Nephron progenitor cell (in vitro differentiated cells): Measurements from ENCODE around the gene BCL11A.

Source experiments
- DNase-seq: peaks from one replicate; pipeline ENCODE4 v3.0.0; 2021
- H3K27ac Mint-ChIP-seq: 2 replicates; pipeline ENCODE4 v1.8.0; 2021; ENCODE audit warnings: mild to moderate bottlenecking, moderate library complexity, mixed read lengths
- H3K27me3 Mint-ChIP-seq: 2 replicates; pipeline ENCODE4 v1.8.0; 2021; ENCODE audit warnings: mild to moderate bottlenecking, low read depth, mixed read lengths; ENCODE audit not compliant: poor library complexity
- H3K36me3 Mint-ChIP-seq: 2 replicates; pipeline ENCODE4 v1.8.0; 2021; ENCODE audit warnings: low read depth, mixed read lengths
- H3K4me1 Mint-ChIP-seq: 2 replicates; pipeline ENCODE4 v1.8.0; 2021; ENCODE audit warnings: mixed read lengths
- H3K4me3 Mint-ChIP-seq: 2 replicates; pipeline ENCODE4 v1.8.0; 2021; ENCODE audit warnings: mild to moderate bottlenecking, moderate library complexity, mixed read lengths
- H3K9me3 Mint-ChIP-seq: 2 replicates; pipeline ENCODE4 v1.8.0; 2021; ENCODE audit warnings: mild to moderate bottlenecking, moderate library complexity, mixed read lengths
- TF ChIP-seq, protein P1 (sequence below): fragments of 200-600 bp; sonication (generic); IDR thresholded peaks from 2 replicates; pipeline ENCODE4 v1.5.0; 2021; ENCODE audit warnings: antibody characterized with exemption

The BCL11A gene

DNA sequence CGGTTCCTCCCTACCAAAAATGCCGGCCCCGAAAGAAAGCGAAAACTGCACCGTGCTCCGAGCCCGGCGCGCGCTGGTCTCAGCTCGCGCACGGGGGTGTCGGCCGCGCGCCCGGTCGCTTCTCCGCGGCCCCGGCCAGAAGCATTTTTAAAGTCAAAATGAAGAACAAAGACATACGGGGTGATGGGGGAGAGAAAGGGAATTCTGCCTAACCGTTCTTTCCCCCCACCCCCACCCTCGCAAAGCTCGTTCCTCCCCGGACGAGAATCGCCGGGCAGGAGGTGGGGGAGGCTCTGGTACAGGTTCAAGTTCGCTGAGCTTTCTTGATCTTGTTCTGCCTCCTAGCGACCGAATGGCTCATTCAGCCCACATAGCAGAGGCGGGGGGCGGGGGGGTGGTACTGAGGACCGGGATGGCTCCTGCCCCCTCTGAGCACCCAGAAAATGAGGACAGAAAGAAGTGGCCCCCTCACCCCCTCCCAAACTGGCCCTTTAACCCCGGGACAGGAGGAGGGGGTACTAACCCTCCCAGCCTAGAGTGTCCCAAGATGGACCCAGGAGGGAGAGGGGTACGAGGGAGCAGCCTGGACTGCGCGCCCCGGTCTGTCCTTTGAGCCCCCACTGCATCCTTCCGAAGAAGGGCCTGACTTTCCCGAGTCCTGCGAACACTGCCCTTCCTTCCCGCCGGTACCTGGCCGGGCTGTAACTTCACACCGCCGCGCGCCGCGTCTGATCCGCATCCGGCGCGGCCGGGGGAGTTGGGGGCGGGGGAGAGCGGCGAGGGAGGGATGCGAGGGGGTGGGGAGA is 3.1 kb downstream of the BCL11A start:
- peaks cover 26% of the 10 kb centered on the region for H3K4me1 Mint-ChIP-seq
- H3K4me3 Mint-ChIP-seq = peak overlapping the region; percentile 92
- H3K27me3 Mint-ChIP-seq = peaks cover 47% of the 10 kb centered on the region
- DNase-seq = peak; percentile 74
- no peaks in the 10 kb centered on the region for H3K36me3 Mint-ChIP-seq
- TF ChIP-seq, protein P1, sequence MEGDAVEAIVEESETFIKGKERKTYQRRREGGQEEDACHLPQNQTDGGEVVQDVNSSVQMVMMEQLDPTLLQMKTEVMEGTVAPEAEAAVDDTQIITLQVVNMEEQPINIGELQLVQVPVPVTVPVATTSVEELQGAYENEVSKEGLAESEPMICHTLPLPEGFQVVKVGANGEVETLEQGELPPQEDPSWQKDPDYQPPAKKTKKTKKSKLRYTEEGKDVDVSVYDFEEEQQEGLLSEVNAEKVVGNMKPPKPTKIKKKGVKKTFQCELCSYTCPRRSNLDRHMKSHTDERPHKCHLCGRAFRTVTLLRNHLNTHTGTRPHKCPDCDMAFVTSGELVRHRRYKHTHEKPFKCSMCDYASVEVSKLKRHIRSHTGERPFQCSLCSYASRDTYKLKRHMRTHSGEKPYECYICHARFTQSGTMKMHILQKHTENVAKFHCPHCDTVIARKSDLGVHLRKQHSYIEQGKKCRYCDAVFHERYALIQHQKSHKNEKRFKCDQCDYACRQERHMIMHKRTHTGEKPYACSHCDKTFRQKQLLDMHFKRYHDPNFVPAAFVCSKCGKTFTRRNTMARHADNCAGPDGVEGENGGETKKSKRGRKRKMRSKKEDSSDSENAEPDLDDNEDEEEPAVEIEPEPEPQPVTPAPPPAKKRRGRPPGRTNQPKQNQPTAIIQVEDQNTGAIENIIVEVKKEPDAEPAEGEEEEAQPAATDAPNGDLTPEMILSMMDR = peak; percentile 62
- no peak overlapping the region for H3K27ac Mint-ChIP-seq
- H3K9me3 Mint-ChIP-seq = no peaks in the 10 kb centered on the region

DNA sequence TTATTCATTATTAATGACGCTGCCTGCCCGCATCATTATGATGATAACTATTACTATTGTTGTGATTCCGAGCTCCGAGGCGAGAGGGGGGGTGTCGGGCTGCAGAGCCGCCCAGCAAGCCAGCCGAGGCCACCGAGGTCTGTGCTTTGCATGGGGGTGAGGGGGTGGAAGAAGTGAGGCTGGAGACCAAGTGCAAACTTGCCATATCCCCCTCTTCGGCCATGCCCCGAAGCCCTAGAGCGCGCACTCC is 3.6 kb downstream of the BCL11A start:
- Mint-ChIP-seq H3K27me3 (peaks cover 47% of the 10 kb centered on the region), H3K9me3 (no peaks in the 10 kb centered on the region), H3K4me1 (peaks cover 26% of the 10 kb centered on the region), H3K27ac (peak overlapping the region; percentile 25), H3K4me3 (peak overlapping the region; percentile 92), H3K36me3 (no peaks in the 10 kb centered on the region)
- DNase-seq = no peak
- TF ChIP-seq, protein P1 = no peak

DNA sequence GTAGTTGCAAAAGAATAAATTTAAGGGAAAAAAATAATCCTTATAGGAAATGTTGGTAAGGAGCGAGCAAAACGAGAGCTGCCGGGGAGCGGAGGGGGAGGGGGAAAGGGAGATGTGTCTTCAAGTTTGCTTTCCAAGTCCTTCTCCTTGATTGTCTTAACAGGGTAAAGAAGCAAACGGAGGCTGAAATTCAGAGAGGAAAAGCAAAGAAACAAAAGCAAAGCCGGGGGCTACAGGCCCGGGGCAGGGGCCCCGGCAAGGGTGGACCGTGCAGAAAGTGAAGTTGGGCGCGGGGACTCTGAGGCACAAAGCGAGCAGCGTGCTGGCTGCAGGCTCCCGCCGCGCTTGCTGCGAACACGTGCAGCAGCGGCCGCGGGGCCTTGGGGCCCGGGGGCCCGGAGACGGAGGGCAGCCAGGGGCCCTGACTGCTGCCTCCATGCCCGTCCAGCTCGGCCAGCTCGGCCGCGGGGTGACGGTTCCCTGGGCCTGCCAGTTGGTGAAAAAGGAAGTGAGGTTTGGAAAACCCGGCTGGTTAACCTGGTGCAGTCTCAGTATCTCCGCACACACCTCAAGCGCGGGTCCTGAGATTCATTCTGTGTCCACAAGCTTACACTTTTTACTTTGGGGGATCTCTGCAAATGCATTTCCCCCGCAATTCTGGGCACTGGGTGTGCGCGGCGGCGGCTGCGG is 4.1 kb downstream of the BCL11A start:
- TF ChIP-seq, protein P1 = no peak
- Mint-ChIP-seq H3K4me1 (peaks cover 30% of the 10 kb centered on the region), H3K36me3 (no peaks in the 10 kb centered on the region), H3K4me3 (peak overlapping the region; percentile 92), H3K9me3 (no peaks in the 10 kb centered on the region), H3K27me3 (peaks cover 46% of the 10 kb centered on the region), H3K27ac (peak overlapping the region; percentile 25)
- DNase-seq = peak; percentile 58

DNA sequence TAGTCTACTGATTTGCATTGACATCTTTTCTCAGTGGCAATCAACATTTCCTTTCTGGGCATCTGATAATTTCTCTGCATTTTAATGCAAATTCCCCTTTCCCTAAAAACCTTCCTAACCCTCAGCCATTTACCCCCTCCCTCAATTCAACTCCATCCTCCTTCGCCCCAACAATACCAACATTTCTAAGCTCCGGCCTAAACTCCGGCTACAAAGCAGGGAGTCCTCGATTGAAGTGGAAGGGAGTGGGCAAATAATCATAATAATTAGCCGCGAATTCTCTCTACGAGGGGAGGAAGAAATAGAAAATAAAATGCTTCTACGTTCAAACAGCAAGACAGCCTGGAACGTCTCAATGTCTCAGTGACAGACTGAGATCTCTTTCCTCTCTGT is 4.6 kb downstream of the BCL11A start:
- no peak for DNase-seq
- peaks cover 34% of the 10 kb centered on the region for H3K4me1 Mint-ChIP-seq
- peak overlapping the region; percentile 92 for H3K4me3 Mint-ChIP-seq
- peaks cover 46% of the 10 kb centered on the region for H3K27me3 Mint-ChIP-seq
- H3K9me3 Mint-ChIP-seq = no peaks in the 10 kb centered on the region
- H3K36me3 Mint-ChIP-seq = no peaks in the 10 kb centered on the region
- TF ChIP-seq, protein P1 = no peak
- no peak overlapping the region for H3K27ac Mint-ChIP-seq

DNA sequence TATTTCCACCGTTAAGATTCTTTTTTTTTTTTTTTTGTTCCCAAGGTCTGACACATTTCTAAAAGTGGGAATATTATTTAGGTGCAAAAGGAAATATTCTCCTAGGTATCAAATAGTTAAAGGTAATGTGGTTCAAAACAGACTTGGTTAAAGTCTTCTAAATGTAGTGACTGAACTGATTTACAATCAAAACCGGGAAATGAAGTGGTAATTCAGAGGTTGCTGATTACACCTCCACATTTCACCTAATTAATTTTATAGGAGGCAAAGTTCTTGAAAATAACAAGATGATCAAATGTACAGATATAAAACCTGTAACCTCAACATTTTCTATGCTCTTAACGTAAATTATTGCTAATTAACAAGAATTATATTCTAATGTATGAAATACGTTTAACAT is 5.1 kb downstream of the BCL11A start:
- H3K4me3 Mint-ChIP-seq = peak overlapping the region; percentile 92
- no peak for DNase-seq
- H3K27ac Mint-ChIP-seq = no peak overlapping the region
- H3K4me1 Mint-ChIP-seq = peaks cover 36% of the 10 kb centered on the region
- peaks cover 44% of the 10 kb centered on the region for H3K27me3 Mint-ChIP-seq
- peaks cover 1% of the 10 kb centered on the region for H3K36me3 Mint-ChIP-seq
- H3K9me3 Mint-ChIP-seq = no peaks in the 10 kb centered on the region
- TF ChIP-seq, protein P1 = no peak

DNA sequence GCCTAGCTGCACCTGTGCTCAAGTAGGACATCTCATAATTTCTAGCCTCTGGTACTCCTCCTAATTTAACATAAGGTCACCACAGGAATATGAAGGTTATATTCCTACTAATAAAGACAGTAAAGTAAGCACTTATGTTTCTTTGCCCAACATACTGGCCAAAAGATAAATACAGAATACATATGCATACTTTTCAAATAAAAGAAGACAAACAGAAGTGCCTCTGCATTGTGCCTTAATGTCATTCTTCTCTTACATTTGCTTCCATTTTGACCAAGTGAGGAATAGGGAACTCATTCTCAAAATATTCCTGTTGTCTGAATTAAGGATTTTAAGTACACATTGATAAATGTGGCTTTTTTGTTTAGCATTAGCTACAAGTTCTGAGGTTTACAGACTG is 5.6 kb downstream of the BCL11A start:
- H3K27ac Mint-ChIP-seq = no peak overlapping the region
- TF ChIP-seq, protein P1 = no peak
- DNase-seq = no peak
- H3K36me3 Mint-ChIP-seq = peaks cover 4% of the 10 kb centered on the region
- peaks cover 40% of the 10 kb centered on the region for H3K27me3 Mint-ChIP-seq
- no peak overlapping the region for H3K4me3 Mint-ChIP-seq
- no peaks in the 10 kb centered on the region for H3K9me3 Mint-ChIP-seq
- H3K4me1 Mint-ChIP-seq = peaks cover 39% of the 10 kb centered on the region
